ENCODE measurements around the gene ADAMTS2. TPM values are rescaled to one million over a fixed set of nuclear protein-coding genes. Genes with fewer than 3 reads are reported as not detected.

The ADAMTS2 gene
- polyA plus RNA-seq, 1 donor, result 5.9 TPM

- no CpG with 5 or more reads among the region's 21 CpGs for WGBS (ENCODE audit: insufficient coverage, low lambda C conversion rate)
- DNase-seq, result no peak
- H3K36me3 ChIP-seq (ENCODE audit: control insufficient read depth, insufficient read depth, low read length), result no peaks in the 10 kb centered on the region
Measured at GRCh38 chr5:179124273-179124852, 220.9 kb downstream of the ADAMTS2 start.

GRCh38 chr5:179123491-179124272, 221.6 kb downstream of the ADAMTS2 start:
- WGBS (ENCODE audit: insufficient coverage, low lambda C conversion rate), result 100% methylated on average over 2 of the region's 19 CpGs
- DNase-seq, result no peak
- Histone ChIP-seq H3K4me1 (ENCODE audit: control insufficient read depth, insufficient read depth, low read length) (no peaks in the 10 kb centered on the region), H3K4me3 (ENCODE audit: low read length) (no peak overlapping the region), H3K36me3 (ENCODE audit: control insufficient read depth, insufficient read depth, low read length) (no peaks in the 10 kb centered on the region), H3K27ac (ENCODE audit: low read length) (no peak overlapping the region), H3K9me3 (ENCODE audit: control insufficient read depth, low read depth, low read length) (peaks cover 43% of the 10 kb centered on the region), H3K27me3 (ENCODE audit: control insufficient read depth, insufficient read depth, low read length) (no peaks in the 10 kb centered on the region)

More at GRCh38 chr5:179124273-179124852, 220.9 kb downstream of the ADAMTS2 start:
- H3K9me3 ChIP-seq (ENCODE audit: control insufficient read depth, low read depth, low read length), result peaks cover 42% of the 10 kb centered on the region
- H3K4me1 ChIP-seq (ENCODE audit: control insufficient read depth, insufficient read depth, low read length), result no peaks in the 10 kb centered on the region
- no peak overlapping the region for H3K4me3 ChIP-seq (ENCODE audit: low read length)
- no peaks in the 10 kb centered on the region for H3K27me3 ChIP-seq (ENCODE audit: control insufficient read depth, insufficient read depth, low read length)
- H3K27ac ChIP-seq (ENCODE audit: low read length), result no peak overlapping the region

- H3K4me3 ChIP-seq (ENCODE audit: low read length), result no peak overlapping the region
- no peaks in the 10 kb centered on the region for H3K27me3 ChIP-seq (ENCODE audit: control insufficient read depth, insufficient read depth, low read length)
- H3K36me3 ChIP-seq (ENCODE audit: control insufficient read depth, insufficient read depth, low read length), result no peaks in the 10 kb centered on the region
- H3K27ac ChIP-seq (ENCODE audit: low read length), result no peak overlapping the region
- DNase-seq, result no peak
- WGBS (ENCODE audit: insufficient coverage, low lambda C conversion rate), result no CpG with 5 or more reads among the region's 2 CpGs
- H3K9me3 ChIP-seq (ENCODE audit: control insufficient read depth, low read depth, low read length), result peaks cover 43% of the 10 kb centered on the region
- no peaks in the 10 kb centered on the region for H3K4me1 ChIP-seq (ENCODE audit: control insufficient read depth, insufficient read depth, low read length)
Measured at GRCh38 chr5:179123109-179123426, 222.2 kb downstream of the ADAMTS2 start.

DNA sequence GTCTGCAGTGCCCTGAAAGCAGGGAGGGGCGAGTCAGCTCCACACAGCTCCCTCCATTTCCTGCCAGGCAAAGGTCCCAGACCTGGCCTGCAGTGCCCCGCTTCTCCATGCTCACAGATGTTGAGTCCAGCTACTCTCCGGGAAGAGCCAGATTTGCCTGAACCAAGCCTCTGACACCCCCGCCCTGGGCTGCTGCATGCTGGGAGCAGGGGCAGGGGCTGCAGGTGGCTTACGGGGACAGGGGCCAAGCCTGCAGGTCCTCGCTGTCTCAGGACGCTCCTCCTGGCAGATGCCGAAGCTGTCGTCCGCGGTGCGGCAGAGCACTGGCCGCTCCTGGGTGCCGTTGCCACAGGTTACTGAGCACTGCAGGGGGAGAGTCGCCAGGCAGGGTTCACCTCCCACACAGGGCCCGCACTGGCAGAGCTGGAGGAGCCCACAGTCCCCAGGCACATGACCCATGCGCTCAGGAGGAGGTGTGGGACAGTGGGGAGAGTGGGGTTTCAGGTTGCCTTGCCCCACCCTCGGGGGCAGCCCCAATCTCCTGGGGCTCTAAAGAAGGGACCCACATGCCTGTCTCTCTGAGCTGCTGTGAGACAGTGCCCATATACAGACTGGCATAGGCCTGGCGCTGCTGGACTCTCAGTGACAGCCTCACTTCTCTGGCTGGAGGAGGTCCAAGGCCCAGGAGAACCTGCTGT, 222.7 kb downstream of the ADAMTS2 start:
- WGBS (ENCODE audit: insufficient coverage, low lambda C conversion rate), result no CpG with 5 or more reads among the region's 19 CpGs
- Histone ChIP-seq H3K27ac (ENCODE audit: low read length) (no peak overlapping the region), H3K27me3 (ENCODE audit: control insufficient read depth, insufficient read depth, low read length) (no peaks in the 10 kb centered on the region), H3K36me3 (ENCODE audit: control insufficient read depth, insufficient read depth, low read length) (no peaks in the 10 kb centered on the region), H3K4me3 (ENCODE audit: low read length) (no peak overlapping the region), H3K9me3 (ENCODE audit: control insufficient read depth, low read depth, low read length) (peaks cover 43% of the 10 kb centered on the region), H3K4me1 (ENCODE audit: control insufficient read depth, insufficient read depth, low read length) (no peaks in the 10 kb centered on the region)
- no peak for DNase-seq

DNA sequence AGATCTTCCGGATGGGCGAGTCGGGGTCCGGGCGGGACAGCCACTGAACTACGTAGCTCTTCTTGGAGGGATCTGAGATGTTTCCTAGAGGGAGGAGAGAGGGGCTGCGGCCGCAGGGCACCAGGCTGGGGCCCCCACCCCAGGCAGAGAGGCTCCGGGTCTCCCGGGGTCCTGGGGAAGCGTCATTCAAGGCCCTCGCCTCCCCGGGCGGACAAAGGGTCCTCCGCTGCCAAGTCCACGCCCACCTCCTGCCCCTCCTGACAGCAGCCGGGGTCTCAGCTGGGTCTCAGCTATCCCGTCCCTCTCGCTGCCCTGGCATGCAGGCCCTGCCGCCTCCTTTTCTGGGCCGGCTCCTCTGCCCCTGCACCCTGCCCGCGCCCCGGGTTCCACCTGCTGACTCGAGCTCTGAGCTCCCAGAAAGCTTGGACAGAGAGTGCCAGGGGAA, 223.6 kb downstream of the ADAMTS2 start:
- H3K4me3 ChIP-seq (ENCODE audit: low read length), result no peak overlapping the region
- WGBS (ENCODE audit: insufficient coverage, low lambda C conversion rate), result no CpG with 5 or more reads among the region's 25 CpGs
- DNase-seq, result no peak

DNA sequence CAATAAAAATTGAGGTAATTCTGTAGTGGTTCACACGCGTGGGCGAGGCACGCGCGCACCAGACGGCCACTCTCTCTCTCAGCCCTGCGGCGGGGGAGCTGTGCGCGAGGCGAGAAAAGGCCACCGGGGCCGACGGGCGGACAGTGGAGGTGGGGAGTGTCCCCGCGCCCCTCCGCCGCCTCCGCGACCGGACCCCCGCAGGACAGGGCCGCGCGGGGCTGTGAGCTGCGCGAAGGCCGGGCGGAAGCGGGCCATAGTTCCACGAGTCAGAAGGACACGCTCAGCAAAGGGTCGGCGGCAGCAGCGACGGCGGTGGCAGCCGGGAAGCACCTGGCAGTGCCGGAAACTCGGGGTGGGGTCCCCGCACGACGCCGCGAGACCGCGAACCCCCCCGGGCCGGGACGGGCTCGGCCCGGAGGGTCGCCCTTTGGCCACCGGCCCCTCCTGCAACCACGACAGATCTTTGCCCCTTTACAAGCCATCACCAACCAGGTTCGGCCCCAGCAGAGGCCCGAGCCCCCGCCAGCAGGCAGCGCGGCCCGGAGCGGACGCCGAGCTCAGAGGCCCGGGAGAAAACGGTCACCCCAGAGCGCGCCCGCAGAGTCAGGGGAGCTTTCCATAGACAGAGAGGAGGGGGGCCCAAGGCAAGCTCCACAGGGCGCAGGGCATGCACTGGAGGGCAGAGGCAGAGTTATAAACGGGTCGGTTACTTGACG, 224.2 kb downstream of the ADAMTS2 start:
- H3K9me3 ChIP-seq (ENCODE audit: control insufficient read depth, low read depth, low read length), result peaks cover 40% of the 10 kb centered on the region
- no peaks in the 10 kb centered on the region for H3K36me3 ChIP-seq (ENCODE audit: control insufficient read depth, insufficient read depth, low read length)
- no peaks in the 10 kb centered on the region for H3K4me1 ChIP-seq (ENCODE audit: control insufficient read depth, insufficient read depth, low read length)
- DNase-seq, result no peak
- WGBS (ENCODE audit: insufficient coverage, low lambda C conversion rate), result no CpG with 5 or more reads among the region's 75 CpGs
- no peaks in the 10 kb centered on the region for H3K27me3 ChIP-seq (ENCODE audit: control insufficient read depth, insufficient read depth, low read length)
- H3K4me3 ChIP-seq (ENCODE audit: low read length), result no peak overlapping the region
- no peak overlapping the region for H3K27ac ChIP-seq (ENCODE audit: low read length)

More for the DNA sequence above, 223.6 kb downstream of the ADAMTS2 start:
- Histone ChIP-seq H3K27ac (ENCODE audit: low read length) (no peak overlapping the region), H3K36me3 (ENCODE audit: control insufficient read depth, insufficient read depth, low read length) (no peaks in the 10 kb centered on the region), H3K27me3 (ENCODE audit: control insufficient read depth, insufficient read depth, low read length) (no peaks in the 10 kb centered on the region), H3K4me1 (ENCODE audit: control insufficient read depth, insufficient read depth, low read length) (no peaks in the 10 kb centered on the region), H3K9me3 (ENCODE audit: control insufficient read depth, low read depth, low read length) (peaks cover 43% of the 10 kb centered on the region)

GRCh38 chr5:179120421-179120861, 224.8 kb downstream of the ADAMTS2 start:
- Histone ChIP-seq H3K9me3 (ENCODE audit: control insufficient read depth, low read depth, low read length) (peaks cover 37% of the 10 kb centered on the region), H3K27me3 (ENCODE audit: control insufficient read depth, insufficient read depth, low read length) (no peaks in the 10 kb centered on the region), H3K4me3 (ENCODE audit: low read length) (no peak overlapping the region), H3K4me1 (ENCODE audit: control insufficient read depth, insufficient read depth, low read length) (no peaks in the 10 kb centered on the region), H3K36me3 (ENCODE audit: control insufficient read depth, insufficient read depth, low read length) (no peaks in the 10 kb centered on the region), H3K27ac (ENCODE audit: low read length) (no peak overlapping the region)
- DNase-seq, result no peak
- no CpG with 5 or more reads among the region's 35 CpGs for whole genome bisulfite sequencing (ENCODE audit: insufficient coverage, low lambda C conversion rate)

DNA sequence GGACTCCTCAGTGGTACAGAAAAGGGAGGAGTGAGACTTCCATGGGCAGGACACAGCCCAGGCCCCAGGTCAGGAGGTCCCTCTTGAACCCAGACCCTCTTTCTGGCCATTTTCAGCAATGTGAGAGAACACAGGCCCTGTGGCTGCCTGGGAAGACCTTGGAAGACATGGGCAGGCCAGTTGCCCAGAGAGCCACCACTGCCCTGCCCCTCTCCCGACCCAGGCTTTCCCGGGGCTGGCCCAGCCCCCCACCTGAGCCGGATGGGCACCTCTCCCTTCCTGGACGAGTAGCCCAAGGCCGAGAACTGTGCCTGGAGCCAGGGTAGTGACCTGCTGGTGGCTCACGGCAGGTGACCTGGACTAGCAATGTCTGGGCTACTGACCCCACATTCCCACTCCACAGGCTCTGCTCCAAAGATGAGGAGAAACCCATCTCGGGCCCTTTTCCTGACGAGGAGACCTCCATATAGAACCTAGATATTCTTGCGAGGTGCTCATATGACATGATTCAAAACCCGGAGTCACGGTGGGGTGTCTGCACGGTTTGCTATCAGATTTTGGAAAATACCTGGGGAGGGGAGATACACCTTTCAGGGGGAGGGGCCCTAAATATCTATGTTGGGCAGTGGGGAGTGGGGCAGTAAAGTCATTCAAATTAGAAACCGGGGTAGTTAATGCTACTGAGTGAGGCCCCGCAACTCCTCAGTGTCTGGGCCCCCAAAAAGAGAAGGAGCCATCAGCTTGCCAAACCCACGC, 225.7 kb downstream of the ADAMTS2 start:
- WGBS (ENCODE audit: insufficient coverage, low lambda C conversion rate), result no CpG with 5 or more reads among the region's 15 CpGs

GRCh38 chr5:179118756-179119414, 226.4 kb downstream of the ADAMTS2 start:
- no peak for DNase-seq
- Histone ChIP-seq H3K9me3 (ENCODE audit: control insufficient read depth, low read depth, low read length) (peaks cover 29% of the 10 kb centered on the region), H3K36me3 (ENCODE audit: control insufficient read depth, insufficient read depth, low read length) (no peaks in the 10 kb centered on the region), H3K27ac (ENCODE audit: low read length) (no peak overlapping the region), H3K4me1 (ENCODE audit: control insufficient read depth, insufficient read depth, low read length) (no peaks in the 10 kb centered on the region), H3K4me3 (ENCODE audit: low read length) (no peak overlapping the region), H3K27me3 (ENCODE audit: control insufficient read depth, insufficient read depth, low read length) (no peaks in the 10 kb centered on the region)
- no CpG with 5 or more reads among the region's 10 CpGs for WGBS (ENCODE audit: insufficient coverage, low lambda C conversion rate)

More for the DNA sequence above, 225.7 kb downstream of the ADAMTS2 start:
- no peak for DNase-seq
- H3K36me3 ChIP-seq (ENCODE audit: control insufficient read depth, insufficient read depth, low read length), result no peaks in the 10 kb centered on the region
- H3K27ac ChIP-seq (ENCODE audit: low read length), result no peak overlapping the region
- peaks cover 33% of the 10 kb centered on the region for H3K9me3 ChIP-seq (ENCODE audit: control insufficient read depth, low read depth, low read length)
- H3K4me3 ChIP-seq (ENCODE audit: low read length), result no peak overlapping the region
- H3K27me3 ChIP-seq (ENCODE audit: control insufficient read depth, insufficient read depth, low read length), result no peaks in the 10 kb centered on the region
- H3K4me1 ChIP-seq (ENCODE audit: control insufficient read depth, insufficient read depth, low read length), result no peaks in the 10 kb centered on the region
